ENCODE data around the gene RNU1-3.
"Not testable (repeated sequence)": the region's sequence is repeated elsewhere in the genome, so short reads cannot be mapped to it uniquely, and the experiment has no call there.

- TF ChIP-seq CTCF (optimal IDR thresholded peaks at IDR 0.05 in 1 of 3, IDR thresholded peaks at IDR 0.05 in 1 of 3, conservative IDR thresholded peaks at IDR 0.05 in 1 of 3; ENCODE audit: extremely low read depth in 1 of 3, insufficient read depth in 2 of 3, low read length in 3 of 3); EZH2 (IDR thresholded peaks at IDR 0.05; ENCODE audit: low read length): not testable (repeated sequence)
These were observed 36.9 kb upstream of the RNU1-3 start for GRCh38 chr1:16703602-16704001.
